Measurements from ENCODE around the gene IGF2BP3.

GRCh38 chr7:23276947-23277346 lies 193.3 kb downstream of the IGF2BP3 start:
- TF ChIP-seq CTCF (conservative IDR thresholded peaks at IDR 0.05; ENCODE audit: low read depth, low read length) (no peak), EZH2 (IDR thresholded peaks at IDR 0.05; ENCODE audit: borderline replicate concordance, low read depth, low read length, poor library complexity, severe bottlenecking) (no peak)
